Astrocyte (in vitro differentiated cells and primary cell): ENCODE measurements around the gene DNAH1.

Experiments used
- EZH2 ChIP-seq: IDR thresholded peaks from 2 replicates; pipeline ENCODE4 v1.6.1; 2012; ENCODE audit warnings: mild to moderate bottlenecking, low read length, inconsistent platforms; ENCODE audit not compliant: insufficient read depth
- TF ChIP-seq, protein P1 (sequence below): IDR thresholded peaks from 2 replicates; pipeline ENCODE4 v1.5.1; 2011; ENCODE audit warnings: low read depth, mild to moderate bottlenecking, inconsistent platforms, low read length, moderate library complexity; ENCODE audit not compliant: insufficient read depth

DNA sequence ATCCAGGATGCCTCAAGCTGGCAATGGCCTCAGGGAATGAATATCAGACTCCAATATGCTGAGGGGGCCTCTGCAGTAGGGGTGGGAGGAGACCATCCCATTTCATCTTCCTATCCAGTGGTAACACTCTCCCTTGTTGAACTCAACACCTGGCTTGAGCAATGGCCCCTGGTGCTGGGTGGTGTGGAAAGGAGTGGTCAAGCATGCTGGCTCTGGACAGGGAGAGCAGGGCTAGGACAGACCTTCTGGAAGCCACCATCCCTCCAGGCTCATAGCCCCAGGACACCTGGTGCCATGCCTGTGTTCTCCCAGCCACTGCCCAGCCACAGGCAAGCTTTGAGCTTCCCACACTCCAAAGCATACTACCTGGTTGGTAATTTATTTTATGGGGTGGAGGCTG is 9.6 kb downstream of the DNAH1 start:
- TF ChIP-seq, protein P1, sequence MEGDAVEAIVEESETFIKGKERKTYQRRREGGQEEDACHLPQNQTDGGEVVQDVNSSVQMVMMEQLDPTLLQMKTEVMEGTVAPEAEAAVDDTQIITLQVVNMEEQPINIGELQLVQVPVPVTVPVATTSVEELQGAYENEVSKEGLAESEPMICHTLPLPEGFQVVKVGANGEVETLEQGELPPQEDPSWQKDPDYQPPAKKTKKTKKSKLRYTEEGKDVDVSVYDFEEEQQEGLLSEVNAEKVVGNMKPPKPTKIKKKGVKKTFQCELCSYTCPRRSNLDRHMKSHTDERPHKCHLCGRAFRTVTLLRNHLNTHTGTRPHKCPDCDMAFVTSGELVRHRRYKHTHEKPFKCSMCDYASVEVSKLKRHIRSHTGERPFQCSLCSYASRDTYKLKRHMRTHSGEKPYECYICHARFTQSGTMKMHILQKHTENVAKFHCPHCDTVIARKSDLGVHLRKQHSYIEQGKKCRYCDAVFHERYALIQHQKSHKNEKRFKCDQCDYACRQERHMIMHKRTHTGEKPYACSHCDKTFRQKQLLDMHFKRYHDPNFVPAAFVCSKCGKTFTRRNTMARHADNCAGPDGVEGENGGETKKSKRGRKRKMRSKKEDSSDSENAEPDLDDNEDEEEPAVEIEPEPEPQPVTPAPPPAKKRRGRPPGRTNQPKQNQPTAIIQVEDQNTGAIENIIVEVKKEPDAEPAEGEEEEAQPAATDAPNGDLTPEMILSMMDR: no peak
- no peak for TF ChIP-seq EZH2
